RWPE2 (cell line): ENCODE data around the gene PERP.
"Not testable (repeated sequence)": the region's sequence is repeated elsewhere in the genome, so short reads cannot be mapped to it uniquely, and the experiment has no call there.

ENCODE experiments used
- ATAC-seq: fragments of 200-7000 bp; cut with Tn5 transposase; 3 replicates; pipeline ENCODE4 v1.9.1; 2021; ENCODE audit warnings: low read depth
- DNase-seq: peaks from one replicate; pipeline ENCODE4 v3.0.0-alpha.2; 2020; ENCODE audit warnings: low spot score
- H3K27ac ChIP-seq: fragments of 450-650 bp; 2 replicates; pipeline ENCODE4 v1.5.1; 2017; ENCODE audit warnings: mild to moderate bottlenecking; ENCODE audit not compliant: poor library complexity, severe bottlenecking
- H3K27me3 ChIP-seq: fragments of 250-450 bp; sonication (Bioruptor Pico); 2 replicates; pipeline ENCODE4 v1.5.1; 2021; ENCODE audit warnings: mild to moderate bottlenecking, moderate library complexity; ENCODE audit not compliant: insufficient read depth, poor library complexity, severe bottlenecking
- H3K36me3 ChIP-seq: fragments of 250-450 bp; sonication (Bioruptor Pico); 2 replicates; pipeline ENCODE4 v1.5.1; 2020; ENCODE audit warnings: low read depth, mild to moderate bottlenecking, moderate library complexity
- H3K4me1 ChIP-seq: fragments of 250-450 bp; sonication (Bioruptor Pico); 2 replicates; pipeline ENCODE4 v1.5.1; 2021; ENCODE audit warnings: mild to moderate bottlenecking, moderate library complexity; ENCODE audit not compliant: insufficient read depth, poor library complexity, severe bottlenecking
- H3K4me3 ChIP-seq: fragments of 250-450 bp; sonication (Bioruptor Pico); 2 replicates; pipeline ENCODE4 v1.5.1; 2021; ENCODE audit warnings: mild to moderate bottlenecking, moderate library complexity; ENCODE audit not compliant: severe bottlenecking
- H3K9me3 ChIP-seq: fragments of 250-450 bp; sonication (Bioruptor Pico); 2 replicates; pipeline ENCODE4 v1.5.1; 2021; ENCODE audit warnings: mild to moderate bottlenecking, moderate library complexity; ENCODE audit not compliant: severe bottlenecking
- TF ChIP-seq, protein P1 (sequence below): fragments of 450-650 bp; IDR thresholded peaks from one replicate; pipeline ENCODE4 v1.5.1; 2017; ENCODE audit warnings: mild to moderate bottlenecking, moderate library complexity; ENCODE audit not compliant: poor library complexity, severe bottlenecking

The PERP gene

GRCh38 chr6:138129190-138129589 lies 22.0 kb upstream of the PERP start:
- H3K27ac ChIP-seq = no peak overlapping the region
- no peaks in the 10 kb centered on the region for H3K27me3 ChIP-seq
- no peak overlapping the region for H3K4me3 ChIP-seq
- no peaks in the 10 kb centered on the region for H3K9me3 ChIP-seq
- TF ChIP-seq, protein P1, sequence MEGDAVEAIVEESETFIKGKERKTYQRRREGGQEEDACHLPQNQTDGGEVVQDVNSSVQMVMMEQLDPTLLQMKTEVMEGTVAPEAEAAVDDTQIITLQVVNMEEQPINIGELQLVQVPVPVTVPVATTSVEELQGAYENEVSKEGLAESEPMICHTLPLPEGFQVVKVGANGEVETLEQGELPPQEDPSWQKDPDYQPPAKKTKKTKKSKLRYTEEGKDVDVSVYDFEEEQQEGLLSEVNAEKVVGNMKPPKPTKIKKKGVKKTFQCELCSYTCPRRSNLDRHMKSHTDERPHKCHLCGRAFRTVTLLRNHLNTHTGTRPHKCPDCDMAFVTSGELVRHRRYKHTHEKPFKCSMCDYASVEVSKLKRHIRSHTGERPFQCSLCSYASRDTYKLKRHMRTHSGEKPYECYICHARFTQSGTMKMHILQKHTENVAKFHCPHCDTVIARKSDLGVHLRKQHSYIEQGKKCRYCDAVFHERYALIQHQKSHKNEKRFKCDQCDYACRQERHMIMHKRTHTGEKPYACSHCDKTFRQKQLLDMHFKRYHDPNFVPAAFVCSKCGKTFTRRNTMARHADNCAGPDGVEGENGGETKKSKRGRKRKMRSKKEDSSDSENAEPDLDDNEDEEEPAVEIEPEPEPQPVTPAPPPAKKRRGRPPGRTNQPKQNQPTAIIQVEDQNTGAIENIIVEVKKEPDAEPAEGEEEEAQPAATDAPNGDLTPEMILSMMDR = no peak
- H3K4me1 ChIP-seq = no peaks in the 10 kb centered on the region
- ATAC-seq = no peak
- DNase-seq = no peak
- H3K36me3 ChIP-seq = no peaks in the 10 kb centered on the region

DNA sequence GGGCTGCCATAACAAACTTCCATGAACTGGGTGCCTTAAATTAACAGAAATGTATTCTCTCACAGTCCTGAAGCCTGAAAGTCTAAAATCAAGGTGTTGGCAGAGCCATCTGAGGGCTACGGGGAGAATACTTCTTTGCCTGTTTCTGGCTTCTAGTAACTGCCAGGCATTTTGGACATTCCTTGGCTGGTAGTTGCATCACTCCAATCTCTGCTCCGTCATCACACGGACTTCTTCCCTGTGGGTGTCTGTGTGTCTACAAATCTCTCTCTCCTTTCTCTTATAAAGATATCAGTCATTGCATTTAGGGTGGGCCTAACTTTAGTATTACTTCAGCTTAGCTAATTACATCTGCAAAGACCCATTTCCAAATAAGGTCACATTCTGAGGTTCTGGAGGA lies 20.9 kb upstream of the PERP start:
- no peak for ATAC-seq
- Histone ChIP-seq H3K36me3 (no peaks in the 10 kb centered on the region), H3K4me3 (no peak overlapping the region), H3K4me1 (no peaks in the 10 kb centered on the region), H3K27ac (no peak overlapping the region), H3K27me3 (no peaks in the 10 kb centered on the region), H3K9me3 (no peaks in the 10 kb centered on the region)
- TF ChIP-seq, protein P1 = no peak
- DNase-seq = no peak

GRCh38 chr6:138124096-138124495 lies 16.9 kb upstream of the PERP start:
- TF ChIP-seq, protein P1 = no peak
- DNase-seq = no peak
- no peaks in the 10 kb centered on the region for H3K4me1 ChIP-seq

GRCh38 chr6:138119976-138120375 lies 12.8 kb upstream of the PERP start:
- no peak overlapping the region for H3K4me3 ChIP-seq
- DNase-seq (no peak), ATAC-seq (no peak)
- H3K4me1 ChIP-seq = no peaks in the 10 kb centered on the region
- no peaks in the 10 kb centered on the region for H3K36me3 ChIP-seq
- H3K27ac ChIP-seq = no peak overlapping the region
- H3K27me3 ChIP-seq = no peaks in the 10 kb centered on the region
- TF ChIP-seq, protein P1 = no peak
- H3K9me3 ChIP-seq = no peaks in the 10 kb centered on the region

More at GRCh38 chr6:138124096-138124495, 16.9 kb upstream of the PERP start:
- Histone ChIP-seq H3K27ac (no peak overlapping the region), H3K9me3 (no peaks in the 10 kb centered on the region), H3K4me3 (no peak overlapping the region), H3K36me3 (no peaks in the 10 kb centered on the region), H3K27me3 (no peaks in the 10 kb centered on the region)
- no peak for ATAC-seq

DNA sequence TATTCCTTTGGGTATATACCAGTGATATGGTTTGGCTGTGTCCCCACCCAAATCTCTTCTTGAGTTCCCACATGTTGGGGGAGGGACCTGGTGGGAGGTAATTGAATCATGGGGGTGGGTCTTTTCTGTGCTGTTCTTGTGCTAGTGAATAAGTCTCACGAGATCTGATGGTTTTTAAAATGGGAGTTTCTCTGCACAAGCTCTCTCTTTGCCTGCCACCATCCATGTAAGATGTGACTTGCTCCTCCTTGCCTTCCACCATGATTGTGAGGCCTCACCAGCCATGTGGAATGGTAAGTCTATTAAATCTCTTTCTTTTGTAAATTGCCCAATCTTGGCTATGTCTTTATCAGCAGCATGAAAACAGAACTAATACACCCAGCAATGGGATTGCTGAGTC lies 12.0 kb upstream of the PERP start:
- not testable (repeated sequence) for ATAC-seq, H3K36me3 ChIP-seq, H3K9me3 ChIP-seq, H3K4me1 ChIP-seq, DNase-seq, H3K27ac ChIP-seq, H3K27me3 ChIP-seq, H3K4me3 ChIP-seq
